T-helper 1 cell treated with Interleukin-12 subunit alpha and Interleukin-12 subunit beta and Interleukin-4 antibody, amounts not matched to agents 30 ng/mL and 1 ng/mL, for 36 hours (primary cell): ENCODE data around the gene PIK3C2A. TPM values are rescaled to one million over a fixed set of nuclear protein-coding genes. Genes with fewer than 3 reads are reported as not detected.
"Not testable (repeated sequence)": the region's sequence is repeated elsewhere in the genome, so short reads cannot be mapped to it uniquely, and the experiment has no call there.

Source experiments
- intact Hi-C: fragments of 100-400 bp; cut with micrococcal nuclease; formaldehyde crosslinking; loops from one replicate; pipeline ENCODE4 v1.15.1; 2024
- total RNA-seq: library from RNA; stranded (reverse); gene quantifications from 2 replicates; pipeline ENCODE4 v1.2.3, GENCODE V29; 2022

Gene PIK3C2A, protein sequence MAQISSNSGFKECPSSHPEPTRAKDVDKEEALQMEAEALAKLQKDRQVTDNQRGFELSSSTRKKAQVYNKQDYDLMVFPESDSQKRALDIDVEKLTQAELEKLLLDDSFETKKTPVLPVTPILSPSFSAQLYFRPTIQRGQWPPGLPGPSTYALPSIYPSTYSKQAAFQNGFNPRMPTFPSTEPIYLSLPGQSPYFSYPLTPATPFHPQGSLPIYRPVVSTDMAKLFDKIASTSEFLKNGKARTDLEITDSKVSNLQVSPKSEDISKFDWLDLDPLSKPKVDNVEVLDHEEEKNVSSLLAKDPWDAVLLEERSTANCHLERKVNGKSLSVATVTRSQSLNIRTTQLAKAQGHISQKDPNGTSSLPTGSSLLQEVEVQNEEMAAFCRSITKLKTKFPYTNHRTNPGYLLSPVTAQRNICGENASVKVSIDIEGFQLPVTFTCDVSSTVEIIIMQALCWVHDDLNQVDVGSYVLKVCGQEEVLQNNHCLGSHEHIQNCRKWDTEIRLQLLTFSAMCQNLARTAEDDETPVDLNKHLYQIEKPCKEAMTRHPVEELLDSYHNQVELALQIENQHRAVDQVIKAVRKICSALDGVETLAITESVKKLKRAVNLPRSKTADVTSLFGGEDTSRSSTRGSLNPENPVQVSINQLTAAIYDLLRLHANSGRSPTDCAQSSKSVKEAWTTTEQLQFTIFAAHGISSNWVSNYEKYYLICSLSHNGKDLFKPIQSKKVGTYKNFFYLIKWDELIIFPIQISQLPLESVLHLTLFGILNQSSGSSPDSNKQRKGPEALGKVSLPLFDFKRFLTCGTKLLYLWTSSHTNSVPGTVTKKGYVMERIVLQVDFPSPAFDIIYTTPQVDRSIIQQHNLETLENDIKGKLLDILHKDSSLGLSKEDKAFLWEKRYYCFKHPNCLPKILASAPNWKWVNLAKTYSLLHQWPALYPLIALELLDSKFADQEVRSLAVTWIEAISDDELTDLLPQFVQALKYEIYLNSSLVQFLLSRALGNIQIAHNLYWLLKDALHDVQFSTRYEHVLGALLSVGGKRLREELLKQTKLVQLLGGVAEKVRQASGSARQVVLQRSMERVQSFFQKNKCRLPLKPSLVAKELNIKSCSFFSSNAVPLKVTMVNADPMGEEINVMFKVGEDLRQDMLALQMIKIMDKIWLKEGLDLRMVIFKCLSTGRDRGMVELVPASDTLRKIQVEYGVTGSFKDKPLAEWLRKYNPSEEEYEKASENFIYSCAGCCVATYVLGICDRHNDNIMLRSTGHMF (N-terminal part only)
- total RNA-seq: 22.7 and 25.1 TPM in 2 replicates

DNA sequence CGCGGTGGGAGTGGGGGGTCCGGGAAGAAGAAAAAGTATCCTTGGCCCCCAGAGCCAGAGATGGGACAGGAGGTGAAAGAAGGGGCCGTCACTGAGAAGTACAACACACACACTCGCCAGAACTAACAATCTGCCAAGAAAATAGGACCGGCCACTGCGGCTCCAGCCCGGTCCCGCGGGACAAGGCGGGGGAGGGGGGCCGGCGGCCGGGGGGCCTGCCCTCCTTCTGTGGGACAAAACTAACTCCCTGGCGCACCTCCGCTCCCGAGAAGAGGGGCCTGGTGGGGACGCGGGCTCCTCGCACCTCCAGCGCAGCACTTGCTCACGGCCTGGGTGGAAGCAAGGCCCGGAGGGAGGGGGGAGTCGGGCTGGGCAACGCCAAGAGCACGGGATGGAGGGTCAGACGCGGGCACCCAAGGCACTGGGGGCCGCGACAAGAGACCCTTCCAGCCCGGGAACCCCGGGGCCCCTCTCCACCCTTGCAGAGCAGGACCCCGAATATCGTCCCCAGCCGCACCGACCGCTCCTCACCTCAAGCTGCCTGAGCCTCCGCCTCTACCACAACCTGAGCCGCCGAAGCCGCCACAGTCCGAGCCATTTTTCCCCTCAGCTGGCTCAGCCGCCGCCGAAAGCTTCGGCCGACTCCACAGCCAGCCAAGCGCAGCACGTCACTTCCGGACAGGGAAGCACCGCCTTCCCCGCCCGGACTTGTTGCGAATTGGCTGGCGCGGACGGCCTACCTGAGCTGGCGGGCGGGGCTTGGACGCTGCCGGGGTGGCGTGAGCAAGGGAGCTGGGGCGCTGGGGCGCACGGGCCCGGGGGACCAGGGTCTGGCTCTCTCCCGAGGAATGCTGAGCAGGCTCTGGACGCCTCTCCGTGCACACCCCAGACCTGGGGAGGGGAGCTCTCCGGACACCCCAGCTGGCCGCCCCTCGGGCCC lies at the start of gene PIK3C2A:
Gene PIK3C2A, minus strand, starts transcription at position 670 of the 940 bp plus-strand sequence. CDS start 38,245 bp downstream, outside the sequence.
- intact Hi-C loops: loop anchor here (1.0 to 10.0 kb wide), 13 partner anchors 23 to 1910 kb away; partner anchors contain the start of genes C11orf58, LDHA, NUCB2 and RPS13

DNA sequence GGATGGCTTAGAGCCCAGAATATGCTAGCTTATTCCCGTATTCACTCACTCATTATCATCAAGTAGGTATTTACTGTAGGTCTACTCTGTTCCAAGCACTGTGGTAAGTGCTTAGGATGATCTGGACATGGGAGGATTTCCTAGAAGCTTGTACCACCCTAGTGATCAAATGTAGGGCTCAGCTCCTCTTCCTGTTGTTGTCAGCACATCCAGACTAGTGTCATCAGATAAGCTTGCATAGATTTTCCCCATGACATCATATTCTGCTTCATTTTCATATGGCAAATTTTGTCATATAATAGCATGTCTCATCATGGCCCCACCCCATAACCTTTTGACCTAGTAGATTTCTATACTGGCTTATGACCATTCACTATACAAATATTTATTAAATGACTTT lies 49.4 kb upstream of the PIK3C2A start:
- intact Hi-C loops: no loop called here

DNA sequence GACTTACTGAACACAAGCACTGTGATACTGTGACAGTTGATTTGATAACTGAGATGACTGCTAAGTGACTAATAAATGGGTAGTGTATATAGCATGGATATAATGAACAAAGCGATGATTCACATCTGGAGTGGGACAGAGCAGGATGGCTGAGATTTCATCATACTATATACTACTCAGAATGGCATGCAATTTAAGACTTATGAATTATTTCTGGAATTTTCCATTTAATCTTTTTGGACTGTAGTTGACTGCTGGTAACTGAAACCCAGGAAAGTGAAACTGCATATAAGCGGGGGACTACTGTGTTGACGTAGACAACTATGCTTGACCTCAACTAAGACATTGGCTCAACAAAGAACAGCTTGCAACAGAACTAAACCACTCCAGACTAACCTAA lies 48.7 kb upstream of the PIK3C2A start:
- intact Hi-C loops: no loop called here

DNA sequence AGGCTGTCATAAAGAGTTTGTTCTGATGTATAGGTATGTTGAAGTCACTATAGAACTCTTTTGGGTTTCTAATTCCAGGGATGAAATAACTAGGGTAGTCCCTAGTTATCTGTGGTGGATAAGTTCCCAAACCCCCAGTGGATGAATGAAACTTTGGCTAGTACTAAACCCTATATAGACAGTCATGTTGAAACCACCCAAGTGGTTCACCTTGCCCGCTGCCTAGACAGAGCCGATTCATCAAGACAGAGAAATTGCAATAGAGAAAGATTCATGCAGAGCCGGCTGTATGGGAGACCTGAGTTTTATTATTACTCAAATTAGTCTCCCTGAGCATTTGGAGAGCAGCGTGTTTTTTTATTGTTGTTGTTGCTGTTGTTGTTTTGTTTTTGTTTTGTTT lies 44.9 kb upstream of the PIK3C2A start:
- intact Hi-C loops: no loop called here

DNA sequence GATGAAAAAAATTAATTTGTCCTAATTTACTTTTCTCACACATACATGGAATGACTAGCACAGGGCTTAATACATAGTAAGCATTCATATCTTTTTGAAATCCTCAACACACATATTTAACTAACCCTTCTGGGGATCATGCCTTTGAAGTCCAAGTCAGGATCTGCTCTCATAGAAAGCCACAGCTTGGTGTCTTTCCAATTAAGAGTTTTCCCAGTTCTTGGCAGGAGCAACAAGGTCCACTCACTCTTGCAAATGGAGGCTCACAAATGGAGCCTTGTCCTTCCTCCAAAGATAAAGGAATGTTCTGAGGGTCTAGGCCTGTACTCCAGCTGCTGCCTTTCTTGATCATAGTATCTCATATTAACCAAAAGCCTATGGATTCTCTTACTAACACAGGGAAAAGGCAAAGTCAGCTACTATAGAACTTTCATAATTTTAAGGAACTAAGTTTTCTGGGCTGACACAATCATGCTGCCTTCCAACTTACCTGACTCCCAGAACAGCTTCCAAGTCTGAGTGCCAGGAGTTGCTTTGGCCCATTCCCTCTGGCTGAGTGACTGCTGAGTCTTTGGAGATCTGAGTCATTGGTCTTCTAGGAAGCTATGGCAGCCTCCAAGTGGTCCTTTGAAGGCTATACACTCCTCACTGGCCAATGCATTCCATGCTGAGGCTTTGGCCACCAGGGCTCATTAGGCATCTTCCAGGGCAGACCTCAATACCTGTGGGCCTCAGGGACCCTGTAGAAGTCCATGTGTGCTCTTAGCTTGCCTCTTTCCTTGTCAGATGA lies 43.0 kb upstream of the PIK3C2A start:
- intact Hi-C loops: no loop called here

DNA sequence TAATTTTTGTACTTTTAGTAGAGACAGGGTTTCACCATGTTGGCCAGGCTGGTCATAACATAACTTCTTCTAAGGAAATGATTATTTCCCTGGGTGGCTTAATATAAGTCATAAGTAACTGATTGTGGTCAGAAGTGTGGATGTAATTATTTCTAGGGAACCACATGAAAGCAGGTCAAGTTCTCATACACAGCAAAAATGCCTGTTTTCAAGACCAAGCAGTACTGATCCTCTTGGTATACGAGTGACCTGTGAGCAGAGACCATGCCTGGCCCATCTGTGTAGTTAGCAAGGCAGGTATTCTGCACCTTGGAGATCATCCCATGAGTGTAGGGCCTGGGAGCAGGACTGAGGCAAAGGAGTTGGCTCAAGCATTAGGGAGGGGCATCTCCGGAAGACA lies 36.3 kb upstream of the PIK3C2A start:
- intact Hi-C loops: no loop called here

DNA sequence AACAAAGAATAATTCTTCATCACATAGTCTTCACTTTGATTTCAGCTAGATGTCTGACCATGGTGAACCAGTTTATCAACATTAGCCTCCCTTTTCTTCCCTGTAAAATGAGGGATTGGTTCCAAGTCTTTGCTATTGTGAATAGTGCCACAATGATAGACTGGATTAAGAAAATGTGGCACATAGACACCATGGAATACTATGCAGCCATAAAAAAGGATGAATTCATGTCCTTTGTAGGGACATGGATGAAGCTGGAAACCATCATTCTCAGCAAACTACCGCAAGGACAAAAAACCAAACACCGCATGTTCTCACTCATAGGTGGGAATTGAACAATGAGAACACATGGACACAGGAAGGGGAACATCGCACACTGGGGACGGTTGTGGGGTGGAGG lies 35.2 kb upstream of the PIK3C2A start:
- intact Hi-C loops: not testable (repeated sequence)

DNA sequence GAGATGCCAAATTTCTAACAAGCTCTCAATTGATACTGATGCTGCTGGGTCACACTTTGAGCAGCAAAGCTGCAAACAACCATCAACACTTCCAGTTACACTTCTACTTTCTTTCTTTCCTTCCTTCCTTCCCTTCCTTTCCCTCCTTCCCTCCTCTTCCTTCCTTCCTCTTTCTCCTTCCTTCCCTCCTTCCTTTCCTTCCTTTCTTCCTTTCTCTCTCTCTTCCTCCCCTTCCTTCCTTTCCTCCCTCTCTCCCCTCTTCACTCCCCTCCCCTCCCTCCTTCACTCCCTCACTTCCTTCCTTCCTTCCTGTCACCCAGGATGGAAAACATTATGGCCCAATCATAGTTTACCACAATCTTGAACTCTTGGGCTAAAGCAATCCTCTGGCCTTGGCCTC lies 33.0 kb upstream of the PIK3C2A start:
- intact Hi-C loops: no loop called here

DNA sequence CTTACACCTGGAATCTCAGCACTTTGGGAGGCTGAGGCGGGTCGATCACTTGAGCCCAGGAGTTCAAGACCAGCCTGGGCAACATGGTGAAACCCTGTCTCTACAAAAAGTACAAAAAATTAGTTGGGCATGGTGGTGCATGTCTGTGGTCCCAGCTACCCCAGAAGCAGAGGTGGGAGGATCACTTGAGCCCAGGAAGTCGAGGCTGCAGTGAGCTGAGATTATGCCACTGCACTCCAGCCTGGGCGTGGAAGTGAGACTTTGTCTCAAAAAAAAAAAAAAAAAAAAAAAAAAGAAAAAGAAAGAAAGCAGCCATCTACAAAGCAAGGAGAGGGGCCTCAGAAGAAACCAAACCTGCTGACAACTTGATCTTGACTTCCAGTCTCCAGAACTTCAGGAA lies 32.1 kb upstream of the PIK3C2A start:
- intact Hi-C loops: not testable (repeated sequence)

DNA sequence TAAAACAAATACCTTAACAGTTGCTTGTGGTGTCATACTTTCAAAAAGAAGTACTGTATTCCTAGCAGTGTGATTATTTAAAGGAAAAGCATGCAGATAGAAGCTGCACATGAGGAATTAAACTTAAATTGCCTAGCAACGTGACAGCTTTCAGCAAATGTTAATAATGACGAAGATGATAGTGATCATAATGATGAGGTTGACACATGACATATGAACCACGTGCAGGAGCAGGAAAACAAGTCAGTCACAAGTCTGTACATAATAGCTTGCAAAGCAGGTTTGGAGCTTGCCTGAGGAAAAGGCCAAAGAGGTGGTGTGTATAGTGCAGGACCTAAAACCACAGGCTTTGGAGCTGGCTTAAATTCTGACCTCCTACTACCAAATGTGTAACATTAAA lies 30.6 kb upstream of the PIK3C2A start:
- intact Hi-C loops: no loop called here

DNA sequence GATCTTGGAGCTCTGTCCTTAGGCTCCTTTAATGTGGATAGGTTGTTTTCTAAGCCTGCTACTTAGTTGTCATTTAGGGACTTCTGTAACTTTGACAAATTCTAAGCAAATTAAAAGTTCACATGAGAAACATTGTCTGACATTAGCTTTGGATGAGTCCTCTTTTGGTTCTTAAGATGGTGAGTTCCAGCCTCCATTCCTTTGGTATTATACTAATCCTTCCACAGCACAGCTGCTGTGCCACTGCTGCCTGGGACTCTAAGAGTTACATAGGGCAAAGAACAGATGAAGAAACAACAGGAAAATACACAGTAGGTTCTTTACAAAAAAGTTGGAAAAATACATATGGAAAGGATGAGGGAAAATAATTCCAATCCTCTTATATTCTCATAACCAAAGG lies 25.3 kb upstream of the PIK3C2A start:
- intact Hi-C loops: no loop called here

DNA sequence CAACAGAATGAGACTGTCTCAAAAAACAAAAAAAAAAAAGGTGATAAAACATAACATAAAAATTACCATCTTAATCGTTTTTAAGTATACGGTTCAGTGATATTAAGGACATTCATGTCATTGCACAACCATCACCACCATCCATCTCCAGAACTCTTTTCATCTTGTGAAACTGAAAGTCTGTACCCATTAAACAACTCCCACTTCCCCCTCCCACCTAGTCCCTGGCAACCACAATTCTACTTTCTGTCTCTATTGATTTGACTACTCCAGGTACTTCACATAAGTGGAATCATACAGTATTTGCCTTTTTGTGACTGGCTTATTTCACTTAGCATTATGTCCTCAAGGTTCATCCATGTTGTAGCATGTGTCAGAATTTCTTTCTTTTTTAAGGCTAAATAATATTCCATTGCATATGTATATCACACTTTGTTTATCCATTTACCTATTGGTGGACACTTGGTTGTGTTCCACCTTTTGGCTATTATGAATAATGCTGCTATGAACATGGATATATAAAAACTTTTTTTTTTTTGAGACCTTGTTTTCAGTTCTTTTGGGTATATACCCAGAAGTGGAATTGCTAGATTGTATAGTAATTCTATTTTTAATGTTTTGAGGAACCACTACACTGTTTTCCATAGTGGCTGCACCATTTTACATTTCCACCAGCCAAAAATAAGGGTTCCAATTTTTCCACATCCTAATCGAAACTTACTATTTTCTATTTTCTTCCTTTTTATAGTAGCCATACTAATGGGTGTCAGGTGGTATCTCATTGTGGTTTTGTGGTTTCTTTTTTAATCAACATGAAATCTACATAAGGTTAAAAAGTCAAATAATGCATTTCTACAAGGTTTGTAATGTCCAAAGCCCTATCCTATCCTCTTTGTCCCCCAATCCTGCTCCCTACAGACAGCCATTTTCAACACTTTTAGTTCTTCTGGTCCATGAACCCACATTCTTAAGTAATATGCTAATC lies 23.4 kb upstream of the PIK3C2A start:
- intact Hi-C loops: loop anchor here (1.0 to 2.0 kb wide), 10 partner anchors 23 to 368 kb away; partner anchors contain the start of genes NUCB2 and RPS13

DNA sequence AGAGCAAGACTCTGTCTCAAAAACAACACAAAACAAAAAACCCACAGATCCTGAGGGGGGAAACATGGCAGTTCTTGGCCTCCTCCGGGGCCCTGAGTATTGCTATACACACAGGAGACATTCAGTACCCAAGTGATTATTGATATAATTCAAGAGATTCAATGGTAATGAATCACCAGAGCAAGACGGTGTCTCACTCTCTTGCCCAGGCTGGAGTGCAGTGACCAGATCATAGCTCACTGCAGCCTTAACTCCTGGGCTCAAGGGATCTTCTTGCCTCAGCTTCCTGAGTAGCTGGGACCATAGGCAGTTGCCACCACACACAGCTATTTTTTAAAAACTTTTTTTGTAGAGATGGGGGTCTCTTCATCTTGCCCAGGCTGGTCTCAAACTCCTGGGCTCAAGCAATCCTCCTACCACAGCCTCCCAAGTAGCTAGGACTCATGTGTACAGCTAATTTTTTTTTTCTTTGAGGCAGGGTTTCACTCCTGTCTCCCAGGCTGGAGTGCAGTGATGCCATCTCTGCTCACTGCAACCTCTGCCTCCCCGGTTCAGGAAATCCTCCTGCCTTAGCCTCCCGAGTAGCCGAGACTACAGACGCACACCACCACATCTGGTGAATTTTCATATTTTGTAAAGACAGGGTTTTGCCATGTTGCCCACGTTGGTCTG lies 21.8 kb upstream of the PIK3C2A start:
- intact Hi-C loops: loop anchor here (1.0 to 2.0 kb wide), 9 partner anchors 21 to 369 kb away; partner anchors contain the start of gene NUCB2

DNA sequence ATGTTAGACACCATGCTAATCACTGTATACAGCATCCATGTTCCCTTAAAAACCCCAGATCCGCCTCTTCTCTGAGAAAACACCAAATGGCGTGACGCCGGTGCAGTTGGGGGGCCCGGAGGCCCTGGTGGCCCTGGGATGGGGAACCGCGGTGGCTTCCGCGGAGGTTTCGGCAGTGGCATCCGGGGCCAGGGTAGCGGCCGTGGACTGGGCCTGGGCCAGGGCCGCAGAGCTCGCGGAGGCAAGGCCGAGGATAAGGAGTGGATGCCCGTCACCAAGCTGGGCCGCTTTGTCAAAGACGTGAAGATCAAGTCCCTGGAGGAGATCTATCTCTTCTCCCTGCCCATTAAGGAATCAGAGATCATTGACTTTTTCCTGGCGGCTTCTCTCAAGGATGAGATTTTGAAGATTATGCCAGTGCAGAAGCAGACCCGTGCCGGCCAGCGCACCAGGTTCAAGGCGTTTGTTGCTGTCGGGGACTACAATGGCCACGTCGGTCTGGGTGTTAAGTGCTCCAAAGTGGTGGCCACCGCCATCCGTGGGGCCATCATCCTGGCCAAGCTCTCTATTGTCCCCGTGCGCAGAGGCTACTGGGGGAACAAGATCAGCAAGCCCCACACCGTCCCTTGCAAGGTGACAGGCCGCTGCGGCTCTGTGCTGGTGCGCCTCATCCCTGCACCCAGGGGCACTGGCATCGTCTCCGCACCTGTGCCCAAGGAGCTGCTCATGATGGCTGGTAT lies 20.6 kb upstream of the PIK3C2A start:
- intact Hi-C loops: not testable (repeated sequence)

DNA sequence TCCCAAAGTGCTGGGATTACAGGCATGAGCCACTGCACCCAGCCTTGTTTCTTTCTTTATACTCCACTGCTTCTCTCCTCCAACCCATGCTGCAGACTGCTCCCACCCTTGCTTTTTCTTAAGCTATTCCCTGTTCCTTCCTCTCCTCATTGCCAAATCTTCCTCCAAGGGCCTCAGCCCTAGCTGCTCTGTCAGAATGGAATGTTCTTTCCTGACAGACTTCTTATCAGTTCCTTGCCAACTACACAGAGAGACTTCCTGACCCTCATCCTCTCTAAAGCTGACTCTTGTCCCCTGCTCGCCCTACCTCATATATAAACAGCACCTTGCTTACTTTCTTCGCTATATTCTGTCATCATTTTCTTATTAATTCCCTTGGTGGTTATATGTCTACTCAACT lies 16.9 kb upstream of the PIK3C2A start:
- intact Hi-C loops: no loop called here

DNA sequence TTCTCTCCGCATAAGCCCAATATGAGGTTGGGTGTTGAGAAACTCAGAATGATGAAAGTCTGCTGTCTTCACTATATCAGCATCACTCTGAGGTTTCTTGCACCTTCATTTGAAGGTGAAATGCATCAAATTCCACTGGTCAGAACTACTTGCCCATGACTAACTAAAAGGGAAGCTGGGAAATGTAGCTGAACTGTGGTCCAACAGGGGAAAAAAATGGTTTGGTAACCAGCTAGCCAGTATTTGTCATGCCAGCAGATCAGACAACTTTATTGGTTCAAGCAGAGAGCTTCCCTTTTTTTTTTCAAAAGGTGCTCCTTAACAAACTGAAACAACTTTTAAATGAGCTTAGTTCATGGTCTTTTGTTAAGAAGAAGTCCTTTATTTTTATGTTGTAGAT lies 14.2 kb upstream of the PIK3C2A start:
- intact Hi-C loops: no loop called here

DNA sequence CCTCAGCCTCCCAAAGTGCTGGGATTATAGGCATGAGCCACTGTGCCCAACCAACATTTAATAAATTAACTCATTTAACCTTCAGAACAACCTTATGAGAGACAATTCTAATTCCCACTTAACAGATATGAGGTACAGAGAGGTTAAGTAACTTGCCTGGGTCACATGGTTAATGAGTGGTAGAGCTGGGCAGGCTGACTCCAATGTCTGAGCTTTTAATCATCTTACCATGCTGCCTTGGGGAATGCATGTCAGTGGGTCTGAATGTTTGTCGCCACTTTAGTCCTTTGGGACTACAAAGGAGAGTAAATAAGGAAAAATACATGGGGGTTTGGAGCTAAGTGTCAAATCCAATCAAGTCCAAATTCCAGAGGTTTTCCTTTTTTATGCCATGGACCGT lies 11.2 kb upstream of the PIK3C2A start:
- intact Hi-C loops: no loop called here
